ENCODE data around the gene CEP70. TPM values are rescaled to one million over a fixed set of nuclear protein-coding genes. Genes with fewer than 3 reads are reported as not detected.

The CEP70 gene
- 23.5 and 24.9 TPM in 2 replicates for total RNA-seq
- long read RNA-seq, transcript CEP70-211 (18 exons, 1,993 nt) = major isoform, 12 of 65 reads
- long read RNA-seq, transcript CEP70-201 (18 exons, 2,732 nt) = major isoform, 12 of 65 reads
- long read RNA-seq, partial matches to known transcripts = 19 of 65 reads
- long read RNA-seq, other reads (novel, unspliced or antisense) = 11 of 65 reads

- peak; percentile 85 for DNase-seq (ENCODE audit: low read depth, low spot score)
- H3K4me1 Mint-ChIP-seq = peaks cover 10% of the 10 kb centered on the region
- TF ChIP-seq CTCF (conservative IDR thresholded peaks at IDR 0.05) = peak; percentile 96
- H3K36me3 Mint-ChIP-seq (ENCODE audit: low read depth) = no peaks in the 10 kb centered on the region
- H3K4me3 Mint-ChIP-seq = peak within 1 kb of the TSS; percentile 89
- peak within 1 kb of the TSS; percentile 27 for H3K27ac Mint-ChIP-seq (ENCODE audit: unreplicated experiment)
- H3K27me3 Mint-ChIP-seq (ENCODE audit: low read depth) = peaks cover 3% of the 10 kb centered on the region
- H3K9me3 Mint-ChIP-seq = no peaks in the 10 kb centered on the region
These were observed at the start of gene CEP70 for GRCh38 chr3:138594150-138594934. Gene CEP70, minus strand, starts transcription at chr3:138594260. Its CDS starts 21,333 bp downstream, at chr3:138572927.

GRCh38 chr3:138642927-138643253 lies 48.8 kb upstream of the CEP70 start:
- DNase-seq (ENCODE audit: low read depth, low spot score) = no peak
- Mint-ChIP-seq H3K36me3 (ENCODE audit: low read depth) (peaks cover 54% of the 10 kb centered on the region), H3K4me3 (peak overlapping the region; percentile 23), H3K4me1 (no peaks in the 10 kb centered on the region), H3K9me3 (peaks cover 41% of the 10 kb centered on the region), H3K27me3 (ENCODE audit: low read depth) (no peaks in the 10 kb centered on the region), H3K27ac (ENCODE audit: unreplicated experiment) (no peak overlapping the region)
- no peak for TF ChIP-seq CTCF (conservative IDR thresholded peaks at IDR 0.05)

GRCh38 chr3:138642226-138642926 lies 48.3 kb upstream of the CEP70 start:
- H3K27ac Mint-ChIP-seq (ENCODE audit: unreplicated experiment) = no peak overlapping the region
- no peaks in the 10 kb centered on the region for H3K4me1 Mint-ChIP-seq
- H3K27me3 Mint-ChIP-seq (ENCODE audit: low read depth) = no peaks in the 10 kb centered on the region
- H3K9me3 Mint-ChIP-seq = peaks cover 38% of the 10 kb centered on the region
- TF ChIP-seq CTCF (conservative IDR thresholded peaks at IDR 0.05) = no peak
- peaks cover 50% of the 10 kb centered on the region for H3K36me3 Mint-ChIP-seq (ENCODE audit: low read depth)
- H3K4me3 Mint-ChIP-seq = peak overlapping the region; percentile 23
- DNase-seq (ENCODE audit: low read depth, low spot score) = no peak

GRCh38 chr3:138640537-138640936 lies 46.5 kb upstream of the CEP70 start:
- DNase-seq (ENCODE audit: low read depth, low spot score) = no peak
- Mint-ChIP-seq H3K27ac (ENCODE audit: unreplicated experiment) (no peak overlapping the region), H3K4me1 (no peaks in the 10 kb centered on the region), H3K9me3 (peaks cover 30% of the 10 kb centered on the region), H3K36me3 (ENCODE audit: low read depth) (peaks cover 37% of the 10 kb centered on the region), H3K27me3 (ENCODE audit: low read depth) (no peaks in the 10 kb centered on the region), H3K4me3 (no peak overlapping the region)
- TF ChIP-seq CTCF (conservative IDR thresholded peaks at IDR 0.05) = no peak

- Mint-ChIP-seq H3K4me3 (no peak overlapping the region), H3K27ac (ENCODE audit: unreplicated experiment) (no peak overlapping the region), H3K9me3 (peaks cover 20% of the 10 kb centered on the region), H3K36me3 (ENCODE audit: low read depth) (peaks cover 26% of the 10 kb centered on the region), H3K4me1 (no peaks in the 10 kb centered on the region), H3K27me3 (ENCODE audit: low read depth) (no peaks in the 10 kb centered on the region)
- no peak for TF ChIP-seq CTCF (conservative IDR thresholded peaks at IDR 0.05)
- no peak for DNase-seq (ENCODE audit: low read depth, low spot score)
These were observed 44.6 kb upstream of the CEP70 start for GRCh38 chr3:138638641-138639040.
